ENCODE data around the gene CACNA1C.

The CACNA1C gene

GRCh38 chr12:2198542-2198941 lies 145.8 kb downstream of the CACNA1C start:
- DNase-seq (ENCODE audit: low read depth in 3 of 3), result no peak

GRCh38 chr12:2205996-2206395 lies 153.2 kb downstream of the CACNA1C start:
- DNase-seq (ENCODE audit: low read depth in 3 of 3), result no peak

- no peak for DNase-seq (ENCODE audit: low read depth in 3 of 3)
Observed at GRCh38 chr12:2208837-2209635, 156.2 kb downstream of the CACNA1C start.

- DNase-seq (ENCODE audit: low read depth in 3 of 3), result no peak
Observed at GRCh38 chr12:2211119-2211518, 158.3 kb downstream of the CACNA1C start.

- DNase-seq (ENCODE audit: low read depth in 3 of 3), result no peak
Observed at GRCh38 chr12:2212537-2212936, 159.8 kb downstream of the CACNA1C start.

GRCh38 chr12:2212971-2213869 lies 160.4 kb downstream of the CACNA1C start:
- no peak for DNase-seq (ENCODE audit: low read depth in 3 of 3)

- DNase-seq (ENCODE audit: low read depth in 3 of 3), result no peak
Observed at GRCh38 chr12:2214411-2214810, 161.6 kb downstream of the CACNA1C start.

GRCh38 chr12:2215709-2216560 lies 163.1 kb downstream of the CACNA1C start:
- no peak for DNase-seq (ENCODE audit: low read depth in 3 of 3)

- DNase-seq (ENCODE audit: low read depth in 3 of 3), result no peak
Observed at GRCh38 chr12:2218706-2219105, 165.9 kb downstream of the CACNA1C start.

GRCh38 chr12:2221030-2221621 lies 168.3 kb downstream of the CACNA1C start:
- DNase-seq (ENCODE audit: low read depth in 3 of 3), result no peak

- DNase-seq (ENCODE audit: low read depth in 3 of 3), result no peak
Observed at GRCh38 chr12:2222691-2223090, 169.9 kb downstream of the CACNA1C start.

GRCh38 chr12:2224961-2225360 lies 172.2 kb downstream of the CACNA1C start:
- DNase-seq (ENCODE audit: low read depth in 3 of 3), result no peak

- DNase-seq (ENCODE audit: low read depth in 3 of 3), result no peak
Observed at GRCh38 chr12:2225696-2226095, 172.9 kb downstream of the CACNA1C start.

- no peak for DNase-seq (ENCODE audit: low read depth in 3 of 3)
Observed at GRCh38 chr12:2226641-2227040, 173.9 kb downstream of the CACNA1C start.

GRCh38 chr12:2227360-2227759 lies 174.6 kb downstream of the CACNA1C start:
- DNase-seq (ENCODE audit: low read depth in 3 of 3), result no peak

- DNase-seq (ENCODE audit: low read depth in 3 of 3), result no peak
Observed at GRCh38 chr12:2228535-2228934, 175.7 kb downstream of the CACNA1C start.

- DNase-seq (ENCODE audit: low read depth in 3 of 3), result no peak
Observed at GRCh38 chr12:2229661-2230539, 177.1 kb downstream of the CACNA1C start.

GRCh38 chr12:2231011-2231595 lies 178.3 kb downstream of the CACNA1C start:
- DNase-seq (ENCODE audit: low read depth in 3 of 3), result no peak

GRCh38 chr12:2231956-2232355 lies 179.2 kb downstream of the CACNA1C start:
- no peak for DNase-seq (ENCODE audit: low read depth in 3 of 3)

- no peak for DNase-seq (ENCODE audit: low read depth in 3 of 3)
Observed at GRCh38 chr12:2233034-2233433, 180.2 kb downstream of the CACNA1C start.
